Uterus (tissue), 2 donors: ENCODE results near the gene FMNL1.

Source experiments
- CTCF ChIP-seq, 4 experiments: fragments of 200-600 bp in 2 of 4; fragments of 450-650 bp in 2 of 4; sonication (generic) in 2 of 4; IDR thresholded peaks; one replicate each; pipeline ENCODE4 v1.5.1; 2016 to 2019; ENCODE audit warnings: antibody characterized with exemption in 4 of 4, mild to moderate bottlenecking in 2 of 4, moderate library complexity in 1 of 4
- POLR2A ChIP-seq, 2 donors: fragments of 450-650 bp; IDR thresholded peaks; one replicate each; pipeline ENCODE4 v1.6.1; 2016; ENCODE audit warnings: antibody characterized with exemption in 2 of 2, mild to moderate bottlenecking in 1 of 2, moderate library complexity in 1 of 2

- TF ChIP-seq POLR2A (IDR thresholded peaks at IDR 0.05) (no peak), CTCF (IDR thresholded peaks at IDR 0.05) (no peak)
Observed at GRCh38 chr17:45258981-45259380, 37.3 kb downstream of the FMNL1 start.
